Retinal pigment epithelial cell (primary cell): ENCODE data around the gene TMOD4.

Experiments used
- DNase-seq: peaks from one replicate; pipeline ENCODE4 v3.0.0-alpha.2; 2010; ENCODE audit warnings: low read depth
- H3K4me3 ChIP-seq: 2 replicates; pipeline ENCODE4 v1.5.1; 2011; ENCODE audit warnings: mild to moderate bottlenecking, low read length, control low read depth, moderate library complexity
- TF ChIP-seq, protein P1 (sequence below): conservative IDR thresholded peaks from 2 replicates; pipeline ENCODE4 v1.5.1; 2011; ENCODE audit warnings: low read depth, low read length, control low read depth, inconsistent platforms

The TMOD4 gene

DNA sequence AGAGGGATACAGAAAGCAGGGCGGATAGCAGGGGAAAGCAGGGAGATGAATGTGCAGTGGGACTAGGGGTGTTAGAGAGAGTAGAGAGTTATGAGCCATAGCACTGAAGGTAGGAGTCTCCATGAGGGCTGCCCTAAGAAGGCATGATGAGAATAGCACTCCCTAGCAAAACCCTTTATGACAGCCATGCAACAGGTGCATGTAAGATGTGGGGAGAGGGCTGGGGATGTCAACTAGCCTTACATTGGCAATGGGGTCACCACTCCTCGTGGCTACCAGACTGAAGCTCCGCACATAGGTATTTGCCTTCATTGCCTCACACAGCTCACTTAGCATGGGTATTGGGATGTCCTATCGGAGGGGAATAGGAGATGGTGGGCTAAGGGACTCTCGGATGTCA, 4.6 kb downstream of the TMOD4 start:
- H3K4me3 ChIP-seq, result no peak overlapping the region
- TF ChIP-seq, protein P1, sequence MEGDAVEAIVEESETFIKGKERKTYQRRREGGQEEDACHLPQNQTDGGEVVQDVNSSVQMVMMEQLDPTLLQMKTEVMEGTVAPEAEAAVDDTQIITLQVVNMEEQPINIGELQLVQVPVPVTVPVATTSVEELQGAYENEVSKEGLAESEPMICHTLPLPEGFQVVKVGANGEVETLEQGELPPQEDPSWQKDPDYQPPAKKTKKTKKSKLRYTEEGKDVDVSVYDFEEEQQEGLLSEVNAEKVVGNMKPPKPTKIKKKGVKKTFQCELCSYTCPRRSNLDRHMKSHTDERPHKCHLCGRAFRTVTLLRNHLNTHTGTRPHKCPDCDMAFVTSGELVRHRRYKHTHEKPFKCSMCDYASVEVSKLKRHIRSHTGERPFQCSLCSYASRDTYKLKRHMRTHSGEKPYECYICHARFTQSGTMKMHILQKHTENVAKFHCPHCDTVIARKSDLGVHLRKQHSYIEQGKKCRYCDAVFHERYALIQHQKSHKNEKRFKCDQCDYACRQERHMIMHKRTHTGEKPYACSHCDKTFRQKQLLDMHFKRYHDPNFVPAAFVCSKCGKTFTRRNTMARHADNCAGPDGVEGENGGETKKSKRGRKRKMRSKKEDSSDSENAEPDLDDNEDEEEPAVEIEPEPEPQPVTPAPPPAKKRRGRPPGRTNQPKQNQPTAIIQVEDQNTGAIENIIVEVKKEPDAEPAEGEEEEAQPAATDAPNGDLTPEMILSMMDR, result no peak
- DNase-seq, result no peak

DNA sequence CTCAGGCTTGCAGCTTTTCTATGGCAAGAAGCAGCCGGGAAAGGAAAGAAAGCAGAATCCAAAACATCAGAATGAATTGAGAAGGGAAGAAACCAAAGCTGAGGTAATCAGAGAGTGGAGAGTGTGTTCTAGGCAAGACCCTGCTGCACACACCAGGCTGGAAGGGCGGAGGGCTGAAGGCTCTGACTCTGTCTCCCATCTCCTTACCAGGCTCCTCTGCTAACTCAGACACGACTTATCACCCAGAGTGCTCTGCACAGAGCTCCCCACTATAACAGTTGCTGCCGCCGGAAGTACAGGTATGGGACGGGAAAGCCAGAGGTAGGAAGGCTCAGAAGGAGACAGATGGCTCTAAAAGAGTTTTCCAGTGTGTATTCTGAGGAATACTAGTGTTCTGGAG, 8.7 kb downstream of the TMOD4 start:
- TF ChIP-seq, protein P1, result no peak
- no peak for DNase-seq
- H3K4me3 ChIP-seq, result peak overlapping the region; percentile 99

DNA sequence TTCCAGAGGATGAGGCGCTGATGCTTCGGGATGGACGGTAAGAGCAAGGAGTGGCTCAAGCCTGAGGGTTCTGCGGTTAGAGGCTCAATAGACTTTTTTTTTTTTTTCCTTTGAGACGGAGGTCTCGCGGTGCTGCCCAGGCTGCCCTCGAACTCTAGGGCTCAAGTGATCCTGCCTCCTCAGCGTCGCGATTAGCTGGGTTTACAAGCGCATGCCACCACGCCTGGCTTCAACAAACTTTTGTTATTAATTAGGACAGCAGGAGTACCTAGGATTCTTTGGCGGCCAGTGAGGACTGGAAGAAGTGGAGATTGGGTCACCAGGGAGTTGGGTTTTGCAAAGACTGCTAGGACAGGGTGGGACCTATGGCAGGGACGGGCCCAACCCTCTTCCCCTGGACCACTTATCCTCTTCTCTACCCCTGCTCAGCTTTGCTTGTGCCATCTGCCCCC, 9.2 kb downstream of the TMOD4 start:
- TF ChIP-seq, protein P1, result no peak
- H3K4me3 ChIP-seq, result peak overlapping the region; percentile 99
- no peak for DNase-seq

DNA sequence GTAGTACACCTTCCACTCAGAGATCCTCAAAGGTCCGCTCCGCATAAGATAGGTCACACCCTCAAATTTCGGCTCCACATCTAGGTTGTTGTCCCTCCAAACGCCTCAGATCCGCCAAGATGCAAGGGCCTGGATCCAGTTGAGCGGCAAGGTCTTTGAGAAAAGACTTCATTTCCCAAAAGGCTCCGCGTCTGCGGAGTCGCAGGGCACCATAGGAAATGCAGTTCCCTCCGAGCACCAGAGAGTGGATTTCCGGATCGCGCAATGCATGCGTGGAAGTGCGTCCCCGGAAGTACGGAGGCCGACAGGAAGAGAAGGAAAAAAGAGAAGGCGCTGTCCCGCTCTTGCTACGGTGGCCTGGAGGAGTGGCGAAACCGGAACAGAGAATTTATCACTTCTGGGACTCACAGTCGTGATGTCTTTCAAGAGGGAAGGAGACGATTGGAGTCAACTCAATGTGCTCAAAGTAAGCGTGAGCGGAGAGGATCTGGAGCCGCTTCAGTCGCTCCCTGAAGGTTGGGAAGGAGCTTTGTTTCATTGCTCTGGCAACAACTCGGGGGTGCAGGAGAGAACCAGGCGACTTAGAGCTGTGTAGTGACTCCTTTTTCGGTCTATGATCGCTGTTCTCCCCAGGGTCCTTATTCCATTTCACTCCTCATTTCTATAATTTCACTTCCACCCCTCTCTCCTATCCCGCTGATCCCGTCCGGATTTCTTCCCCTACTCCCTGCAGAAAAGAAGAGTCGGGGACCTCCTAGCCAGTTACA, 9.9 kb downstream of the TMOD4 start, which contains the start of the genes LYSMD1 and SCNM1:
Gene LYSMD1, minus strand, starts transcription at position 165 of the 767 bp plus-strand sequence. CDS start 644 bp downstream, outside the sequence.
Gene SCNM1, plus strand, starts transcription at position 407 of the 767 bp plus-strand sequence. Its CDS starts 9 bp downstream, at position 416.
- peak within 1 kb of the TSS; percentile 99 for H3K4me3 ChIP-seq
- TF ChIP-seq, protein P1, result no peak
- peak; percentile 97 for DNase-seq

DNA sequence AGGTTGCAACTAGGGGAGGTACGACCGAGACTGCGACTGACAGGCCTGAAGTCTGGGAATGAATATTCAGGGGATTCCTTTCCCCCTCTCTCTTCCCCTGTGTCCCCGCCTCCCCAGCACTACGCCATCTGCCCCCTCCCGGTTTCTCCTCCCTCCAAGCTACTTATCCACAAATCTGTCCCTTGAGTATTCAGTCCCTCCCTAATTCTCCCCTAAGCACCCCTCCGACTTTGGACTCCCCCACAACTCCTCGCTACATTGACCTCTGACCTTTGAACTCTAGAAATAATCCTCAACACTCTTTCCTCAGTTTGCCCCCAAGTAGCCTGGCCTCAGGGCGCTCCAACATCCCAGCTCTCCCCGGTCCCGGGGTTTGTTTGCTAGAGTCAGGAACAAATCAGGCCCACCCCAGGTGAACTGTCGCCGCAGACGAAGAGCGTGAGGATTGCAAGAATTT, 10.5 kb downstream of the TMOD4 start:
- H3K4me3 ChIP-seq, result peak overlapping the region; percentile 99
- TF ChIP-seq, protein P1, result no peak
- no peak for DNase-seq

DNA sequence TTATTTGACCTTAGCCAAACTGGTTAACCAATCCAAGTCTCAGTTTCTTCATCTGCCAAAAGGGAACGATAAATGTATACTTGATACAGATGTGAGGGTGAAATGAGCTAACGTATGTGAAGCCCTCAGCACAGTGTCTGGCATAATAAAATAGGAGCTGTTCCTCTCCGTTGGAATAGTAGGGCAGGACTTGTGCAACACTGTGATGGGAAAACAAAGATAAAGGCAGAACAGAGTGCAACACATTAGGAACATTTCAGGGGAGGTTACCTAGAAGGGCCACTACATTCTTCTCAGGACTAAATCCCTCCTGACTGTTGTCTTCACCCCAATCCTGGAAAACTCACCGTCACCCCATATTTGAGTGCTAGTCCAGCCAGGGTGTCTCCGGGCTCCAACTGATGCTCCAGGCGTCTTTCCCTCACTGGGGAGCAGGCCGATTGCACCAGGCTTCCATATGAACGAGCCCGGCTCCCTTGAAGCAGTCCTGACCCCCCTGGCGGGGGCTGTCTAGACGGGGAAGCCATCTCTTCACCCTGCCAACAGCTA, 11.0 kb downstream of the TMOD4 start:
- H3K4me3 ChIP-seq, result peak overlapping the region; percentile 99
- TF ChIP-seq, protein P1, result no peak
- DNase-seq, result no peak

DNA sequence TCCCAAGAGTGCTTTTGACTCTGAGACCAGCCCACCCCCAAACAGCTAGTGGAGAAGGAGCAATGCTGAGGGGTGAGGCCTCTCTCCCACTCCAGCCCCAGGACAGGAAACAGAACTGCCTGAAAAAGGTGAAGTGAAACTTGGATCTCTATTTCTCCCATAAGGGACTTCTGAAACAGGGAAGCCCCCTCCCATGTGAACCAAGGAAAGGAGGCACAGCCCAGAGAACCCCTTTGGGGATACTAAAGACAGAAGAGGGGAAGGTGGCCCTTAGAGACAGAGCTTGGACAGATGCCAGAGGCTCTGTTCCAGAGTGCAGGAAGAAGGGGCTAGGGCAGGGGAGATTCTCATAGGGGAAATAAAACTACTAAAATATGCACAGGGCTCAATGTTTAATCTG, 16.4 kb downstream of the TMOD4 start:
- DNase-seq, result no peak
- TF ChIP-seq, protein P1, result no peak
- no peak overlapping the region for H3K4me3 ChIP-seq
